Nephron (organoid): ENCODE data around the gene MAB21L4.

Experiments used
- H3K27ac Mint-ChIP-seq, 3 experiments: 2 replicates each; pipeline ENCODE4 v1.8.0; 2020; ENCODE audit warnings: mixed read lengths in 3 of 3, mild to moderate bottlenecking in 2 of 3, moderate library complexity in 1 of 3
- H3K27me3 Mint-ChIP-seq: 2 replicates; pipeline ENCODE4 v1.8.0; 2021; ENCODE audit warnings: low read depth, mild to moderate bottlenecking, moderate library complexity, mixed read lengths
- H3K36me3 Mint-ChIP-seq: 2 replicates; pipeline ENCODE4 v1.8.0; 2020; ENCODE audit warnings: low read depth, mixed read lengths
- H3K4me1 Mint-ChIP-seq: 2 replicates; pipeline ENCODE4 v1.8.0; 2020; ENCODE audit warnings: mixed read lengths
- H3K4me3 Mint-ChIP-seq, 3 experiments: 2 replicates each; pipeline ENCODE4 v1.8.0; 2020; ENCODE audit warnings: mild to moderate bottlenecking in 3 of 3, mixed read lengths in 3 of 3, moderate library complexity in 2 of 3
- H3K9me3 Mint-ChIP-seq: 2 replicates; pipeline ENCODE4 v1.8.0; 2020; ENCODE audit warnings: mixed read lengths
- TF ChIP-seq, protein P1 (sequence below), 3 experiments: fragments of 200-600 bp; sonication (generic); IDR thresholded peaks; one replicate each; pipeline ENCODE4 v1.5.0; 2021; ENCODE audit warnings: antibody characterized with exemption in 3 of 3; ENCODE audit not compliant: unreplicated experiment in 3 of 3

MAB21L4 gene

DNA sequence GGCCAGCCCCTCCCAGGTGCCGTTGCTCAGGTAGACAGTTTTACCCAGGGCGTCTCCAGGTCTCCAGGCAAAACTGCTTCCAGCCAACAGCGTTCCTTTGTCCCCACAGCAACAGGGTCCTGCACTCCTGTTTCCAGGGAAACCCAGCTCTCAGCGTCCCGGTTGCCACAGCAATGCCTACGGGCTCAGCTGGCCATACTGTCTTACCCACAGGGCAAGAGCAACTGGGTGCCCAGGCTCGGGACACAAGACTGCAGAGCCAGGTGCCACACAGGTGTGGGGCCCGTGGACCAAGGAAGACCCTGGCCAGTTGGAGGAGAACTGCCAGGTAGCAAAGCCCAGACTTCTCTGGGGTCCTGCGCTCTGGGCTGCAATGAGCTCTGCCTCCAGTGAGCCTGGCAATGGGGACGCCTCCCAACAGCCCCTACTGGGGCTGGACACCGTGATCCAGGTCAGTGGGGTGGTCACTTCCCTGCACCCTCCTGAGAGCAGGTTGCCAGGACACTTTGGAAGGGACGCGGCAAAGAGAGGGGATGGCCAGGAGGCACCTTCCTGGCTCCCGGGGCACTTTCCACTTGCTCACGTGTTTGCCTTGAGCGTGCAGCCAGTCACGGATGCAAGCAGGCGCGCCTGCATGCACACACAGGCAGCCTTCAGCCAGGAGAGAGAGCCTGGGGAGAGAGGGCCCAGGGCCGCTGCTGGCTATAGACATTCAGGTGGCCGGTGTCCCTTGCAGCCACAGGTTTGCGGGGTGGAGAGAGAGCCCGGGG, 10.4 kb upstream of the MAB21L4 start, which contains the start of gene CROCC2:
TSS of gene CROCC2 (plus strand) at position 196 of the 770 bp plus-strand sequence. CDS start at position 374, 178 bp downstream.
- Mint-ChIP-seq H3K27ac (no peak within 1 kb of the TSS), H3K9me3 (peaks cover 8% of the 10 kb centered on the region), H3K36me3 (no peaks in the 10 kb centered on the region), H3K27me3 (peaks cover 19% of the 10 kb centered on the region), H3K4me1 (peaks cover 7% of the 10 kb centered on the region), H3K4me3 (no peak within 1 kb of the TSS)
- TF ChIP-seq, protein P1, sequence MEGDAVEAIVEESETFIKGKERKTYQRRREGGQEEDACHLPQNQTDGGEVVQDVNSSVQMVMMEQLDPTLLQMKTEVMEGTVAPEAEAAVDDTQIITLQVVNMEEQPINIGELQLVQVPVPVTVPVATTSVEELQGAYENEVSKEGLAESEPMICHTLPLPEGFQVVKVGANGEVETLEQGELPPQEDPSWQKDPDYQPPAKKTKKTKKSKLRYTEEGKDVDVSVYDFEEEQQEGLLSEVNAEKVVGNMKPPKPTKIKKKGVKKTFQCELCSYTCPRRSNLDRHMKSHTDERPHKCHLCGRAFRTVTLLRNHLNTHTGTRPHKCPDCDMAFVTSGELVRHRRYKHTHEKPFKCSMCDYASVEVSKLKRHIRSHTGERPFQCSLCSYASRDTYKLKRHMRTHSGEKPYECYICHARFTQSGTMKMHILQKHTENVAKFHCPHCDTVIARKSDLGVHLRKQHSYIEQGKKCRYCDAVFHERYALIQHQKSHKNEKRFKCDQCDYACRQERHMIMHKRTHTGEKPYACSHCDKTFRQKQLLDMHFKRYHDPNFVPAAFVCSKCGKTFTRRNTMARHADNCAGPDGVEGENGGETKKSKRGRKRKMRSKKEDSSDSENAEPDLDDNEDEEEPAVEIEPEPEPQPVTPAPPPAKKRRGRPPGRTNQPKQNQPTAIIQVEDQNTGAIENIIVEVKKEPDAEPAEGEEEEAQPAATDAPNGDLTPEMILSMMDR (IDR thresholded peaks at IDR 0.05; ENCODE audit: unreplicated experiment in 3 of 3), result no peak

- peaks cover 1% of the 10 kb centered on the region for H3K4me1 Mint-ChIP-seq
- TF ChIP-seq, protein P1 (IDR thresholded peaks at IDR 0.05; ENCODE audit: unreplicated experiment in 3 of 3), result no peak
Observed at GRCh38 chr2:240905176-240905781, 9.3 kb upstream of the MAB21L4 start.

GRCh38 chr2:240904216-240905175, 8.5 kb upstream of the MAB21L4 start:
- TF ChIP-seq, protein P1 (IDR thresholded peaks at IDR 0.05; ENCODE audit: unreplicated experiment in 3 of 3), result no peak
- H3K36me3 Mint-ChIP-seq, result no peaks in the 10 kb centered on the region
- no peak overlapping the region for H3K4me3 Mint-ChIP-seq
- H3K9me3 Mint-ChIP-seq, result peaks cover 10% of the 10 kb centered on the region
- H3K27me3 Mint-ChIP-seq, result peaks cover 15% of the 10 kb centered on the region
- H3K4me1 Mint-ChIP-seq, result no peaks in the 10 kb centered on the region
- H3K27ac Mint-ChIP-seq, result no peak overlapping the region

More at GRCh38 chr2:240905176-240905781, 9.3 kb upstream of the MAB21L4 start:
- no peaks in the 10 kb centered on the region for H3K36me3 Mint-ChIP-seq
- no peak overlapping the region for H3K27ac Mint-ChIP-seq
- H3K27me3 Mint-ChIP-seq, result peaks cover 17% of the 10 kb centered on the region
- no peak overlapping the region for H3K4me3 Mint-ChIP-seq
- peaks cover 10% of the 10 kb centered on the region for H3K9me3 Mint-ChIP-seq

GRCh38 chr2:240903191-240904060, 7.5 kb upstream of the MAB21L4 start:
- peaks cover 12% of the 10 kb centered on the region for H3K27me3 Mint-ChIP-seq
- no peak overlapping the region for H3K27ac Mint-ChIP-seq
- peaks cover 10% of the 10 kb centered on the region for H3K9me3 Mint-ChIP-seq
- TF ChIP-seq, protein P1 (IDR thresholded peaks at IDR 0.05; ENCODE audit: unreplicated experiment in 3 of 3), result no peak
- no peaks in the 10 kb centered on the region for H3K36me3 Mint-ChIP-seq
- H3K4me1 Mint-ChIP-seq, result no peaks in the 10 kb centered on the region
- no peak overlapping the region for H3K4me3 Mint-ChIP-seq

DNA sequence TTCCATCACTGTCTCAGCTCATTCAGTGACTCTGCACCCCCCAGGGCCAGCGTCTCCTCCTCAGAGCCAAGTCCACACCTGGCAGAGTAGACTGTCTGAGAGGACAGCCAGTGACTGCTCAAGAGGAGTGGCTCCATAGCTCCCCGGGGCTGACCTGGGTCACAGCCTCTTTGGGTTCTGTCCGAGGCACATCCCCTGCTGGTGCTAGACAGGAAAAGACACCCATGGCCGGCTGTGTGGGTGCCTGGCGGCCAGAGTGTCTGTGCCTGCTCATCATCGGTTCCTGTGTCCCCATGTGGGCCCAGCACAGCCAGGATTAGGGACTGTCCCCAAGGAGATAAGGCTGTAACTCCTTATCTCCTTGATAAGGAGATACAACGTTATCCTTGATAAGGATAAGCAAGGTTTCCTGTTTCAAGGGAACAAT, 6.7 kb upstream of the MAB21L4 start:
- no peaks in the 10 kb centered on the region for H3K4me1 Mint-ChIP-seq

More for the DNA sequence above, 6.7 kb upstream of the MAB21L4 start:
- Mint-ChIP-seq H3K4me3 (no peak overlapping the region), H3K9me3 (peaks cover 10% of the 10 kb centered on the region), H3K36me3 (no peaks in the 10 kb centered on the region), H3K27ac (no peak overlapping the region), H3K27me3 (peaks cover 12% of the 10 kb centered on the region)
- TF ChIP-seq, protein P1 (IDR thresholded peaks at IDR 0.05; ENCODE audit: unreplicated experiment in 3 of 3), result no peak
